IMR-90 (cell line): ENCODE data around the gene TES. TPM values are rescaled to one million over a fixed set of nuclear protein-coding genes. Genes with fewer than 3 reads are reported as not detected.

Experiments used
- ATAC-seq: fragments of 200-7000 bp; cut with Tn5 transposase; 2 replicates; pipeline ENCODE4 v1.9.1; 2020; ENCODE audit warnings: low read depth, mild to moderate bottlenecking, moderate library complexity
- BruUV-seq: library from RNA; stranded (reverse); fragments of 400-500 nt; replicated peaks from 2 replicates; lab custom pipeline; 2021; lab: Mats Ljungman, UMichigan
- CTCF ChIA-PET: fragments of 300-600 bp; formaldehyde crosslinking; extraction: SDS; loops from one replicate; lab custom pipeline; 2021; ENCODE audit warnings: antibody characterized with exemption; lab: Yijun Ruan, JAX
- POLR2A ChIA-PET: fragments of 300-600 bp; sonication (Branson Sonifier 250); formaldehyde crosslinking; loops from one replicate; lab custom pipeline; 2022; ENCODE audit warnings: antibody characterized with exemption; ENCODE audit not compliant: unreplicated experiment; lab: Charles Lee
- DNase-seq: peaks from one replicate; pipeline ENCODE4 v3.0.0; 2013
- H2AFZ ChIP-seq: replicated peaks from 2 replicates; pipeline ENCODE3; 2013; ENCODE audit warnings: low read length, mild to moderate bottlenecking; ENCODE audit not compliant: poor library complexity
- H2AK5ac ChIP-seq: 2 replicates; pipeline ENCODE4 v1.6.1; 2013; ENCODE audit warnings: low read depth, low read length, inconsistent platforms
- H2AK9ac ChIP-seq: replicated peaks from 2 replicates; pipeline ENCODE3; 2013; ENCODE audit warnings: mild to moderate bottlenecking, low read depth, low read length, moderate library complexity; ENCODE audit not compliant: poor library complexity
- H2BK120ac ChIP-seq: 2 replicates; pipeline ENCODE4 v1.6.1; 2013; ENCODE audit warnings: low read depth, low read length, inconsistent platforms
- H2BK15ac ChIP-seq: 3 replicates; pipeline ENCODE4 v1.6.1; 2013; ENCODE audit warnings: low read depth, low read length, inconsistent platforms
- H2BK20ac ChIP-seq: 2 replicates; pipeline ENCODE4 v1.6.1; 2013; ENCODE audit warnings: low read depth, mild to moderate bottlenecking, inconsistent platforms, low read length, moderate library complexity
- H2BK5ac ChIP-seq: 2 replicates; pipeline ENCODE4 v1.6.1; 2013; ENCODE audit warnings: mild to moderate bottlenecking, low read depth, low read length, inconsistent platforms; ENCODE audit not compliant: poor library complexity, severe bottlenecking
- H3K14ac ChIP-seq: replicated peaks from 2 replicates; pipeline ENCODE4 v1.6.1; 2013; ENCODE audit warnings: low read depth, low read length, inconsistent platforms
- H3K18ac ChIP-seq: 2 replicates; pipeline ENCODE4 v1.6.1; 2013; ENCODE audit warnings: low read depth, low read length, control low read depth
- H3K23ac ChIP-seq: 2 replicates; pipeline ENCODE4 v1.6.1; 2013; ENCODE audit warnings: low read depth, low read length, inconsistent platforms
- H3K27ac ChIP-seq: 2 replicates; pipeline ENCODE4 v1.5.1; 2013; ENCODE audit warnings: mild to moderate bottlenecking, control low read depth, low read length; ENCODE audit not compliant: insufficient read depth
- H3K27me3 ChIP-seq: 2 replicates; pipeline ENCODE4 v1.6.1; 2013; ENCODE audit warnings: low read length; ENCODE audit not compliant: control insufficient read depth, insufficient read depth
- H3K36me3 ChIP-seq: 2 replicates; pipeline ENCODE4 v1.6.1; 2013; ENCODE audit warnings: low read length, mixed read lengths; ENCODE audit not compliant: control insufficient read depth, insufficient read depth
- H3K4ac ChIP-seq: 2 replicates; pipeline ENCODE4 v1.6.1; 2013; ENCODE audit warnings: low read depth, low read length, inconsistent platforms
- H3K4me1 ChIP-seq: 2 replicates; pipeline ENCODE4 v1.6.1; 2013; ENCODE audit warnings: low read length, mixed read lengths; ENCODE audit not compliant: control insufficient read depth, insufficient read depth
- H3K4me2 ChIP-seq: 2 replicates; pipeline ENCODE4 v1.6.1; 2013; ENCODE audit warnings: low read depth, mild to moderate bottlenecking, control low read depth, low read length, moderate library complexity
- H3K4me3 ChIP-seq: 2 replicates; pipeline ENCODE4 v1.5.1; 2013; ENCODE audit warnings: low read depth, mild to moderate bottlenecking, control low read depth, low read length, moderate library complexity; ENCODE audit not compliant: insufficient read depth
- H3K56ac ChIP-seq: 2 replicates; pipeline ENCODE4 v1.6.1; 2013; ENCODE audit warnings: low read length, inconsistent platforms; ENCODE audit not compliant: insufficient read depth; ENCODE audit errors: extremely low read depth
- H3K79me1 ChIP-seq, 2 experiments: 2 replicates each; pipeline ENCODE4 v1.6.1; 2013; ENCODE audit warnings: low read length in 2 of 2, inconsistent platforms in 1 of 2, low read depth in 1 of 2
- H3K9ac ChIP-seq: 2 replicates; pipeline ENCODE4 v1.6.1; 2013; ENCODE audit warnings: low read depth, low read length, control low read depth
- H3K9me1 ChIP-seq: 2 replicates; pipeline ENCODE4 v1.6.1; 2013; ENCODE audit warnings: low read length, inconsistent platforms; ENCODE audit not compliant: insufficient read depth
- H3K9me3 ChIP-seq: 2 replicates; pipeline ENCODE4 v1.6.1; 2013; ENCODE audit warnings: low read length; ENCODE audit not compliant: control insufficient read depth, insufficient read depth
- H4K20me1 ChIP-seq: 2 replicates; pipeline ENCODE4 v1.6.1; 2013; ENCODE audit warnings: low read length, inconsistent platforms; ENCODE audit not compliant: insufficient read depth
- H4K5ac ChIP-seq: 2 replicates; pipeline ENCODE4 v1.6.1; 2013; ENCODE audit warnings: mild to moderate bottlenecking, low read depth, low read length, control low read depth
- H4K8ac ChIP-seq, 2 experiments: 2 replicates each; pipeline ENCODE4 v1.6.1; 2013; ENCODE audit warnings: low read depth in 2 of 2, low read length in 2 of 2, control low read depth in 1 of 2, inconsistent platforms in 1 of 2
- H4K91ac ChIP-seq: 2 replicates; pipeline ENCODE4 v1.6.1; 2013; ENCODE audit warnings: low read depth, low read length, inconsistent platforms; ENCODE audit not compliant: insufficient read depth
- CTCF ChIP-seq: conservative IDR thresholded peaks from 2 replicates; pipeline ENCODE4 v1.5.1; 2012; ENCODE audit warnings: mild to moderate bottlenecking, low read depth, low read length, improper control_type of control experiment
- NFE2L2 ChIP-seq: fragments of 150-350 bp; IDR thresholded peaks from 2 replicates; pipeline ENCODE4 v1.6.1; 2016; ENCODE audit warnings: low read depth, mild to moderate bottlenecking, low read length
- RAD21 ChIP-seq: IDR thresholded peaks from 2 replicates; pipeline ENCODE4 v1.6.1; 2012; ENCODE audit warnings: low read length, improper control_type of control experiment
- dilution Hi-C: fragments of 300-500 bp; cut with HindIII; formaldehyde crosslinking; loops from one replicate; pipeline ENCODE4 v1.14.3; 2018; ENCODE audit warnings: low sequenced_read_pairs; ENCODE audit not compliant: unreplicated experiment
- in situ Hi-C: fragments of 300-500 bp; cut with MboI; formaldehyde crosslinking; loops from 3 replicates; pipeline ENCODE4 v1.14.3; 2019; ENCODE audit warnings: low sequenced_read_pairs, inconsistent platforms, mixed read lengths
- intact Hi-C: fragments of 100-400 bp; cut with micrococcal nuclease; formaldehyde crosslinking; loops from 2 replicates; pipeline ENCODE4 v1.10.0; 2022
- polyA plus RNA-seq, 3 experiments: library from polyadenylated mRNA; depleted of rRNA; stranded (reverse); fragments of >200 nt; gene quantifications; 2 replicates each; pipeline ENCODE4 v1.2.3, GENCODE V29; 2012; ENCODE audit warnings: low replicate concordance in 1 of 3
- total RNA-seq: library from RNA; depleted of rRNA; stranded (reverse); fragments of >200 nt; gene quantifications from 2 replicates; pipeline ENCODE4 v1.2.3, GENCODE V29; 2012
- TF ChIP-seq, protein P1 (sequence below): fragments of 150-350 bp; IDR thresholded peaks from 2 replicates; pipeline ENCODE4 v1.6.1; 2017; ENCODE audit warnings: mild to moderate bottlenecking, antibody characterized with exemption, low read length, low read depth

The TES gene
- total and polyA plus RNA-seq, 2 of the 4 experiments (the other 2 are of a cell fraction) = 54.0 to 83.3 TPM

- no peak overlapping the region for H3K27ac ChIP-seq
- no peak overlapping the region for H2BK15ac ChIP-seq
- in situ Hi-C loops = no loop called here
- intact Hi-C loops = no loop called here
- H3K36me3 ChIP-seq = no peaks in the 10 kb centered on the region
- no peak overlapping the region for H2BK120ac ChIP-seq
- no peak overlapping the region for H4K8ac ChIP-seq
- H3K9me3 ChIP-seq = no peaks in the 10 kb centered on the region
- H3K18ac ChIP-seq = no peak overlapping the region
- no peak overlapping the region for H3K4ac ChIP-seq
- BruUV-seq = no TSS peak
- CTCF ChIA-PET = interaction anchor here (0.7 to 1.1 kb wide), 3 partner anchors 24 to 73 kb away, joined by 3 to 4 read pairs (median 3); no protein-coding TSS in a partner anchor
- H3K9ac ChIP-seq = no peak overlapping the region
- H3K14ac ChIP-seq = no peak overlapping the region
- no peak overlapping the region for H3K56ac ChIP-seq
- H2AK5ac ChIP-seq = no peak overlapping the region
- H3K9me1 ChIP-seq = 0 out of 2 replicates have a peak, but pooled peaks cover 2% of the 10 kb centered on the region
- ATAC-seq (no peak), DNase-seq (no peak)
- dilution Hi-C loops = no loop called here
- H2AFZ ChIP-seq = no peak overlapping the region
- H4K5ac ChIP-seq = no peak overlapping the region
- H4K91ac ChIP-seq = no peak overlapping the region
- POLR2A ChIA-PET = no interaction called here
- H3K4me1 ChIP-seq = peaks cover 3% of the 10 kb centered on the region; the same call in 1 of the 2 replicates
- no peaks in the 10 kb centered on the region for H4K20me1 ChIP-seq
- no peak overlapping the region for H2BK5ac ChIP-seq
- no peak overlapping the region for H3K23ac ChIP-seq
- H2AK9ac ChIP-seq = no peak overlapping the region
- no peak overlapping the region for H2BK20ac ChIP-seq
- H3K27me3 ChIP-seq = no peaks in the 10 kb centered on the region; the same call in 1 of the 2 replicates
- no peak overlapping the region for H3K4me2 ChIP-seq
- TF ChIP-seq, protein P1, sequence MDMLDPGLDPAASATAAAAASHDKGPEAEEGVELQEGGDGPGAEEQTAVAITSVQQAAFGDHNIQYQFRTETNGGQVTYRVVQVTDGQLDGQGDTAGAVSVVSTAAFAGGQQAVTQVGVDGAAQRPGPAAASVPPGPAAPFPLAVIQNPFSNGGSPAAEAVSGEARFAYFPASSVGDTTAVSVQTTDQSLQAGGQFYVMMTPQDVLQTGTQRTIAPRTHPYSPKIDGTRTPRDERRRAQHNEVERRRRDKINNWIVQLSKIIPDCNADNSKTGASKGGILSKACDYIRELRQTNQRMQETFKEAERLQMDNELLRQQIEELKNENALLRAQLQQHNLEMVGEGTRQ = no peak
- no peak; the same call in 1 of the 2 replicates for TF ChIP-seq CTCF
- TF ChIP-seq NFE2L2 = no peak
- peak; percentile 27; the same call in 1 of the 2 replicates for TF ChIP-seq RAD21
- no peaks in the 10 kb centered on the region for H3K79me1 ChIP-seq
- H3K4me3 ChIP-seq = no peak overlapping the region
These were observed 47.3 kb upstream of the TES start for GRCh38 chr7:116162992-116163391.
